ENCODE data around the gene MTIF2. TPM values are rescaled to one million over a fixed set of nuclear protein-coding genes. Genes with fewer than 3 reads are reported as not detected.
A peak's percentile ranks its signal among the peaks of the same experiment; 100 is the strongest.

The MTIF2 gene
- total and polyA plus RNA-seq, 8 donors, result 13.6 to 22.9 (median 16.7) TPM

- DNase-seq (no peak), FAIRE-seq (no peak), ATAC-seq (no peak)
- no peak for TF ChIP-seq CTCF (IDR thresholded peaks at IDR 0.05)
- Histone ChIP-seq H3K4me3 (no peak overlapping the region), H3K9me3 (no peaks in the 10 kb centered on the region), H3K27me3 (no peaks in the 10 kb centered on the region), H3K36me3 (peaks cover 0 to 25% (median 0%) of the 10 kb centered on the region in 3 donors), H3K4me1 (peaks cover 0 to 18% (median 16%) of the 10 kb centered on the region in 3 donors), H3K27ac (no peak overlapping the region)
- intact Hi-C loops (cut with DNase I), result no loop called here
- WGBS, 2 donors, result 84 to 89% methylated on average over 2 of the region's 2 CpGs
Measured at GRCh38 chr2:55236992-55237543, 32.0 kb downstream of the MTIF2 start.

- DNase-seq (no peak), ATAC-seq (no peak), FAIRE-seq (no peak)
- Histone ChIP-seq H3K27me3 (no peaks in the 10 kb centered on the region), H3K9me3 (no peaks in the 10 kb centered on the region), H3K36me3 (peaks cover 0 to 25% (median 0%) of the 10 kb centered on the region in 3 donors), H3K27ac (no peak overlapping the region), H3K4me1 (peaks cover 0 to 21% (median 16%) of the 10 kb centered on the region in 3 donors), H3K4me3 (no peak overlapping the region)
- intact Hi-C loops (cut with DNase I), result no loop called here
- no peak for TF ChIP-seq CTCF (IDR thresholded peaks at IDR 0.05)
- WGBS, 2 donors, result 58 to 63% methylated on average over 3 of the region's 3 CpGs
Measured at GRCh38 chr2:55235724-55236538, 33.1 kb downstream of the MTIF2 start.

GRCh38 chr2:55233658-55233940 is 35.4 kb downstream of the MTIF2 start:
- intact Hi-C loops (cut with DNase I), result no loop called here
- Histone ChIP-seq H3K9me3 (no peaks in the 10 kb centered on the region), H3K36me3 (peaks cover 0 to 25% (median 0%) of the 10 kb centered on the region in 3 donors), H3K4me1 (peaks cover 0 to 21% (median 16%) of the 10 kb centered on the region in 3 donors), H3K4me3 (peak overlapping the region; percentile 77 to 98 (median 84)), H3K27me3 (no peaks in the 10 kb centered on the region), H3K27ac (peak overlapping the region in 2 of 4 donors; percentile 93 to 97)
- TF ChIP-seq CTCF (IDR thresholded peaks at IDR 0.05), result no peak
- FAIRE-seq (no peak), ATAC-seq (no peak), DNase-seq (no peak)
- 56 to 68% methylated on average over 7 of the region's 7 CpGs for WGBS, 2 donors

GRCh38 chr2:55232863-55233657 is 36.0 kb downstream of the MTIF2 start:
- intact Hi-C loops (cut with DNase I), result no loop called here
- no peak for FAIRE-seq
- WGBS, 2 donors, result 2 to 3% methylated on average over 33 of the region's 33 CpGs
- peak; percentile 49 to 77 (median 58) for DNase-seq
- peak overlapping the region; percentile 77 to 98 (median 84) for H3K4me3 ChIP-seq
- TF ChIP-seq CTCF (IDR thresholded peaks at IDR 0.05), result no peak
- H3K36me3 ChIP-seq, result peaks cover 0 to 25% (median 0%) of the 10 kb centered on the region in 3 donors
- peaks cover 0 to 21% (median 16%) of the 10 kb centered on the region in 3 donors for H3K4me1 ChIP-seq
- peak overlapping the region; percentile 79 to 97 (median 93) for H3K27ac ChIP-seq
- no peaks in the 10 kb centered on the region for H3K9me3 ChIP-seq
- H3K27me3 ChIP-seq, result no peaks in the 10 kb centered on the region
- ATAC-seq, result peak; percentile 19 to 50 (median 34)

Data from pancreas (tissue), 10 donors.